ENCODE results near the gene CATSPERE.
"Not testable (repeated sequence)": the region's sequence is repeated elsewhere in the genome, so short reads cannot be mapped to it uniquely, and the experiment has no call there.

The CATSPERE gene

GRCh38 chr1:244559561-244559960 is 98.5 kb downstream of the CATSPERE start:
- Mint-ChIP-seq H3K27me3 (ENCODE audit: low read depth) (no peaks in the 10 kb centered on the region), H3K9me3 (peaks cover 39% of the 10 kb centered on the region), H3K27ac (no peak overlapping the region), H3K36me3 (ENCODE audit: low read depth) (no peaks in the 10 kb centered on the region), H3K4me1 (no peaks in the 10 kb centered on the region), H3K4me3 (no peak overlapping the region)
- no peak for TF ChIP-seq CTCF (IDR thresholded peaks at IDR 0.05; ENCODE audit: unreplicated experiment in 3 of 3)

- not testable (repeated sequence) for H3K27me3 Mint-ChIP-seq (ENCODE audit: low read depth); H3K27ac Mint-ChIP-seq; H3K36me3 Mint-ChIP-seq (ENCODE audit: low read depth); H3K4me3 Mint-ChIP-seq; H3K4me1 Mint-ChIP-seq
- H3K9me3 Mint-ChIP-seq = peaks cover 25% of the 10 kb centered on the region
Observed at GRCh38 chr1:244562877-244563276, 101.8 kb downstream of the CATSPERE start.

DNA sequence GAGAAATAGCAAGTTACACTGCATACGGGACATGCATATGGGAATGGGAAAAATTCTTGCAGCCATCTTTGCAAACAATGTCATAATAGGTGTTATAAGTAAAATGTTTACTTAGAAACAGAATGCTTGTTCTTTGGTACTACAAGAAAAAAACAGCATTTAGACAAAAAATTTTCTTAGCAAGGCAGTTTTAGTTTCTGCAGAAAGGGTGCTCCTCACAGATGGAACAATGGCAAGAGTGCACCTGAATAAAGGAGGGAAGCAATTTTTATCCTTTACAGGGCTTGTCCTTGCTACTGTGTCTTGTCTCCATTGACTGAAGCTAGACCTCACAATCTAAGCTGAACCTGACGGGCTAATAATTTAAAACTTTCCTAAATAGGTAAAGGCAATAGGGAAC is 112.7 kb downstream of the CATSPERE start:
- TF ChIP-seq CTCF (IDR thresholded peaks at IDR 0.05; ENCODE audit: unreplicated experiment in 3 of 3) = no peak
- H3K27ac Mint-ChIP-seq = no peak overlapping the region
- H3K9me3 Mint-ChIP-seq = peaks cover 28% of the 10 kb centered on the region
- no peaks in the 10 kb centered on the region for H3K4me1 Mint-ChIP-seq
- peaks cover 8% of the 10 kb centered on the region for H3K36me3 Mint-ChIP-seq (ENCODE audit: low read depth)
- H3K27me3 Mint-ChIP-seq (ENCODE audit: low read depth) = peaks cover 4% of the 10 kb centered on the region
- H3K4me3 Mint-ChIP-seq = no peak overlapping the region

DNA sequence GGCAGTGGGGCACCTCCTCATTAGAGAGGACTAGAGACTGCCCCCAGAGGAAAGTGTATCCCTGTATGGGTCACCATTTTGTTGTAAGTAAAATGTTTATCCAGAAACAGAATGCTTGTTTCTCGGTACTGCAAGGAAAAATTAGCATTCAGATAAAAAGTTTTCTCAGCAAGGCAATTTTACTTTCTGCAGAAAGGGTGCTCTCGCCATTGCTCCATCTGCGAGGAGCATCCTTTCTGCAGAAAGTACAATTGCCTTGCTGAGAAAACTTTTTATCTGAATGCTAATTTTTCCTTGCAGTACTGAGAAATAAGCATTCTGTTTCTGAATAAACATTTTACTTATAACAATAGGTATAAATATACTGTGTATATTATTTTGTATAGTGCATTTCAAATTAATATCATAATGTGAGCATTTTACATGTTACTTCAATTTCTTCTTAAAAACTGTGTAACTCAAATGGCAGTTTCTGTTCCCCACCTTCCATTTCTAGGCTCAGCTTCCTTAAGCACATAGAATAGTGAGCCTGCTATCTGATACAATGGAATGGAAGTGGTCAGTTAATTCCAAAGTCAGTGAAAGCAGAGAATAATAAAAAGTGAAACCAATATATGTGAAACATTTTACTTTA is 115.3 kb downstream of the CATSPERE start:
- H3K4me3 Mint-ChIP-seq = no peak overlapping the region
- H3K36me3 Mint-ChIP-seq (ENCODE audit: low read depth) = peaks cover 8% of the 10 kb centered on the region
- no peak overlapping the region for H3K27ac Mint-ChIP-seq
- H3K27me3 Mint-ChIP-seq (ENCODE audit: low read depth) = peaks cover 4% of the 10 kb centered on the region
- peaks cover 28% of the 10 kb centered on the region for H3K9me3 Mint-ChIP-seq
- no peaks in the 10 kb centered on the region for H3K4me1 Mint-ChIP-seq
- TF ChIP-seq CTCF (IDR thresholded peaks at IDR 0.05; ENCODE audit: unreplicated experiment in 3 of 3) = no peak

DNA sequence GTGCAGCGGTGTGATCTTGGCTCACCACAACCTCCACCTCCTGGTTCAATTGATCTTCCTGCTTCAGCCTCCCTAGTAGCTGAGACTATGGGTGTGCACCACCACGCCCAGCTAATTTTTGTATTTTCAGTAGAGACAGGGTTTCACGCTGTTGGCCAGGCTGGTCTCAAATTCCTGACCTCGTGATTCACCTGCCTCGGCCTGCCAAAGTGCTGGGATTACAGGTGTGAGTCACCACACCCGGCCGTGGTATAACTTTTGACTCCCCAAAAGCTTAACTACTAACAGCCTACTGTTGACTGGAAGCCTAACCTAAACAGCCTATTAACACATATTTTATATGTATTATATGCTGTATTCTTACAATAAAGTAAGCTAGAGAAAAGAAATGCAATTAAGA is 117.1 kb downstream of the CATSPERE start:
- H3K27me3 Mint-ChIP-seq (ENCODE audit: low read depth); H3K4me1 Mint-ChIP-seq; H3K4me3 Mint-ChIP-seq; H3K36me3 Mint-ChIP-seq (ENCODE audit: low read depth); H3K27ac Mint-ChIP-seq: not testable (repeated sequence)
- peaks cover 24% of the 10 kb centered on the region for H3K9me3 Mint-ChIP-seq

DNA sequence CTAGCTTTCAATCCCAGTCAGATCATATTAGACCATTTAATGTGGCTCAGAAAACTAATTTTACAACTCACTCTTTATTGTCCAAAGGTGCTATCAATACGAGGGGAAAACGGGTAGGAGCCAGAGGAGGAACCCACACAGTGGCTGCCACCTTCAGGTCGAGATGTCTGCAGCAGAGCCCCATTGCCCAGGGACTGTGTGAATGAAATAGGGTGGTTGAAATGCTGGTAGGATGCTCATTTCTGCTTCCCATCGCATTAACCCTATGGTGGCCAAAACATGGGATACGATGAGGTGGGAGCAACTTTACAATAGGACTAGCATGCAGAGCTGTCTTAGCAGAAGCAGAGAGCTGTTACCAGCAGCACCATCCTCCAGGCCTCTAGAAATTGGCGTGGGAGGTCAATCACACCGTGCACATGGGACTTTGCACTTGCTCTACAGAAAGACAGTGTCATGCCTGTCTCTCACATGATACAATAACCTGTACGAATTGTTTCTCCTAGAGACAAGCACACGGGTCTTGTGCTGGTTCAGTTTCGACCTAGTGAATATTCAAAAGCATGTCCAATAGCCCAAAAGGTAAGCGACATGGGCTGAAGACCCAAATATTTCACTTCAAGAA is 122.4 kb downstream of the CATSPERE start:
- Mint-ChIP-seq H3K9me3 (no peaks in the 10 kb centered on the region), H3K4me1 (no peaks in the 10 kb centered on the region), H3K27me3 (ENCODE audit: low read depth) (peaks cover 3% of the 10 kb centered on the region), H3K27ac (no peak overlapping the region), H3K36me3 (ENCODE audit: low read depth) (no peaks in the 10 kb centered on the region), H3K4me3 (no peak overlapping the region)
- TF ChIP-seq CTCF (IDR thresholded peaks at IDR 0.05; ENCODE audit: unreplicated experiment in 3 of 3) = no peak

- peaks cover 3% of the 10 kb centered on the region for H3K27me3 Mint-ChIP-seq (ENCODE audit: low read depth)
- no peak overlapping the region for H3K4me3 Mint-ChIP-seq
- no peak overlapping the region for H3K27ac Mint-ChIP-seq
- peaks cover 7% of the 10 kb centered on the region for H3K9me3 Mint-ChIP-seq
- TF ChIP-seq CTCF (IDR thresholded peaks at IDR 0.05; ENCODE audit: unreplicated experiment in 3 of 3) = no peak
- H3K36me3 Mint-ChIP-seq (ENCODE audit: low read depth) = no peaks in the 10 kb centered on the region
- no peaks in the 10 kb centered on the region for H3K4me1 Mint-ChIP-seq
Observed at GRCh38 chr1:244585867-244586266, 124.8 kb downstream of the CATSPERE start.

All from nephron (organoid).